Hypothalamus (tissue), 51 donors: ENCODE results near the gene ABCB11.
"Not testable (repeated sequence)": the region's sequence is repeated elsewhere in the genome, so short reads cannot be mapped to it uniquely, and the experiment has no call there.

ENCODE experiments used
- DNase-seq, 51 donors: peaks; one replicate each; lab custom pipeline; 2025; lab: John Stamatoyannopoulos, UW

Gene ABCB11

DNA sequence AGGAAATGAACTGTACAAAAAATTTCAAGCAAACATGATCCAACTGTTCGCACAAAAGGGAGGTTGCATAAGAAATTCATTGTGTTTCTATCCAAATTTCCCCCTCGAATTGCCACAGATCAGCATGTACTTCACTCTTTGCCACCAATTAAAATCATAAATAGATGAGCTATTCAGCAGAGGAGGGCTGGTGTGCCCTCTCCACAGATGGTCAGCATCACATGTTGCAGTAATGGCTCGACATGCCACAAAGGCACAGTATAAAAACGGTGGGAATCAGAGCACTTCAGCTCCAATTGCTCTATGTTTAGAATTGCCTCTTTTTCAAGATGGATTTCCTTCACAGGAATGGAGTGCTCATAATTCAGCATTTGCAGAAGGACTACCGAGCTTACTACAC, 130.1 kb downstream of the ABCB11 start, which contains the start of gene G6PC2:
Gene G6PC2 (plus strand): TSS at position 289 of the 400 bp plus-strand sequence. CDS start 41 bp downstream, at position 330.
- DNase-seq, result peak in 4 of 51 donors; percentile 1 to 4 (median 2)

DNA sequence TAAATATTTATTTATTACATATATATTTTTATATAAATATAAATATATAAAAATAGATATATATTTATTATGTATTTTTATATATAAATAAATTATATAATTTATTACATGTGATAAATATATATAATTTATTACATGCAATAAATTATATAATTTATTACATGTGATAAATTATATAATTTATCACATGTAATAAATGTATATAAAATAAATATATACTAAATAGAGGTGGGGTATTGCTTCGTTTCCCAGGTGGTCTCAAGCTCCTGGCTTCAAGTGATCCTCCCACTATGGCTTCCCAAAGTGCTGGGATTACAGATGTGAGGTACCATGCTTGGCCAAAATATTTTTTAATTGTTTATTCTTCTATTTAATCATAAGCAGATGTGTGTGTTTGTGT, 133.7 kb downstream of the ABCB11 start:
- no peak for DNase-seq

DNA sequence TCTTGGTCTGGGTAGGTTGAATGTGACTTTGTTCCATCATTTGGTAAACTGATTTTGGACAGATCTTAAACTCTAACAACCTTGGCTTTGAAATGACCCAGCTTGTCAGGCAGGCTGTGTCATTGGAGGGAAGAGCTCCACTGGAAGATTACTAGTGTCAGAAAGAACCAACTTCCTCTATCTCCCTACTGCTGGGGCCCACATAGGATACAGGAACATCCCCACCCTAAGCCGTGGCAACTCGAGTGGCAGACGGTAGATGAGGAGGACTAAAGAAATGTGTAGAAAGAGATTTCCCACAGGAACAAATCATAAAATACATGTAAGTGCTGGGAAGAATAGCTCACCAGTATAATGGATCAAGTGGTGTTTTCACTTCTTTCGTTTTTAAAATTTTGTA, 134.3 kb downstream of the ABCB11 start:
- no peak for DNase-seq

DNA sequence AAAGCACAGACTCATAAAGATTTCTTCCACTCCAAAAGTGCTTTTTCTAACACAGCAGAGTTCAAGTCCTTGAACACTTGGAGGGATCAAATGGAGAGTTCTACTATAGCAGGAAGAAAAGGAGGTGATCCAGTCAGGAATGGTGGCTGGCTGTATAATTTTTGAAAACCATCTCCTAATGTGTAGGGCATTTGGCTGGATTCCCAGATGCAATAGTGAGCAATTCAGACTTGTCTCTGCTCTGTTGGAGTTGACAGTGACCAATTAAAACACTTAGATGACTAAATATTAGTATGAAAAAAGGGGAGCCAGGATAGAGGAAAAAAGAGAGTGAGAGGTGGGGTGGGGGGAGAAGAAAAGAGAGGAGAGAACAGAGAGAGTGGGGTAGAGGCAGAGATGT, 135.4 kb downstream of the ABCB11 start:
- no peak for DNase-seq

DNA sequence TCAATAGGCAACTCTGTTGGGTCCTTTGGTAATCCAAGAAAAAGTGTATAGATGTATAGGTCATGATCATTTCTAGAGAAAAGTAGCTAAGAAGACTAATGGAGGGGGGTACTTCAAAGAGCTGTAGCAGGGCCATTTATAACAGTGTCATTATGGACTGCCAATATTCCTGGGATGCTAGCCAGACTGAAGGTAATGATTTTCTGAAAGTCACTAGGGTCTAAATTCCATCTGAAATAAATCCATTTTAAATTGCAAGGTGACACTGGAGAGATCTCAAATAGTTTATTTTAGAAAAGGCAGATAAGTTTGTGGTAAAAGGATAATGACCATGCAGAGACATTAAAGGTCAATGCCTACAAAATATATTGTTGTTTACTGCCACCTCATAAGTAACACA, 136.4 kb downstream of the ABCB11 start:
- no peak for DNase-seq

DNA sequence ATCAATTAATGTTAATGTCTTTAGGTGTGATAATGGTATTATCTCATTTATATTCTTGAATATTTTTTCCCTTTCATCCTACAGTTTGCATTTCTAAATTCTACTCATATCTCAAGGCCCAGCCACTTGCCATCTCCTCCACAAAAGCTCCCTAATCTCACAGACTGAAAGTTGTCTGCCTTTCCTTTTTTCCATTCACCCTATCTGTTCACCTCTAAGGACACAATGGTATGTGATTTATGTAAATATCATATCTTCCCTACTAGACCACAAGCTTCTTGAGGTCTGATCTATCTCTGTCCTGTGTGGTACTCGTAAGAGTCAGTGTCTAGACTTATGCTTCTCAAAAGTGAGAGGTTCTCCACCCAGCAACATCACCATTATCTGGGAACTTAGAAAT, 137.0 kb downstream of the ABCB11 start:
- DNase-seq, result no peak

DNA sequence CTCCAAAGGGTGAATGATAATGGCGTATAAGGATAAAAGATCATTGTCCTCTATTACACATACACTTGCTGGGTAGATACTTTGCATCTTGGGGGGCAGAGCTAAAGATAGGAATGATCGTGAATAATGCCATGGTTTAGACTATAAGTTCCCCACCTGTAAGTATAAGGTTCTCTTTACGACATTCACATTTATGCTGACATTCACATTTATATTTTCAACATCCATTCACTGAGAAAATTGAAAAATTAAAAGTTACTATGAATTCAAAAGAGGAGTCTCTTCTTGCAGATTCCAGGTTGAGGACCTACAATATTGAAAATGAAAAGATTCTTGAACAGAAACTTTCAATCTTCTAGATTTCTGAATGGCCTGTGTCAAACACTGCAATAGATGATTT, 138.8 kb downstream of the ABCB11 start:
- DNase-seq, result no peak

DNA sequence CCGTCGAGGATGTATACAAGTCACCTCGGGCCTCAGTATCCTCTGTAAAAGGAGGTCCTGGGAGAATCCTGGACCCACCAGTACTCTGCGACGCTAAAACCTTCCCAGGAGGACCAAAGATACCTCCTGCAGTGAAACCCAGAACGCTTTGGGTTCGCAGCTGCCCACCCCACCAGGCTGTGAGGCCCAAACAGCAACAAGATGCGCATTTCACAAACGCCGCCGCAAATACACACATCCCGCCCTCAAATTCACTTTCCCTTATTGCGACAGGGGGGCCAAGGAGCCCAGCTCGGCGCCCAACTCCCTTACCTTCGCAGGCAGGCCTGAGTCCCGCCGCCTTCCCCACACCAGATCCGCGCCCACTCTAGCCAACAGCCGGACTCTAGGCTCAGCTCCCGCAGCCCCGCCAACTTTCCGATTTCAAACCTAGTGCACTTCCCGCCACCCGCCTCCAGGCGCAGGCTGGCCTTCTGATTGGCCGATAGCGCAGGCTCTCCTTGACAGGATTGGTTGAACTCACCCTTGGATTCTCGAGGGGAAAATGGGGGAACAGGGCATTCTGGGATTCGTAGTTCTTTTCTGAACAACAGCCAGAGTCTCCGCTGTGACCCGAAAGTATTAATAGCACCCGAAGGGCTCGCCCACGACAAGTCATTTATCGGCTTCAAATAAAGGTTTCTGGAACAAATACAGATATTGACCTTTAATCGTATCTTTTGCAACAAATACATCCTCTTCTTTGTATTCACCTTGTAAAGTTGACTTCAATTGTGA, 140.9 kb downstream of the ABCB11 start, which contains the start of gene SPC25:
Gene SPC25 (minus strand): TSS at position 425 of the 777 bp plus-strand sequence. CDS start 911 bp downstream, outside the sequence.
- DNase-seq, result peak; percentile 13 to 89 (median 67)

DNA sequence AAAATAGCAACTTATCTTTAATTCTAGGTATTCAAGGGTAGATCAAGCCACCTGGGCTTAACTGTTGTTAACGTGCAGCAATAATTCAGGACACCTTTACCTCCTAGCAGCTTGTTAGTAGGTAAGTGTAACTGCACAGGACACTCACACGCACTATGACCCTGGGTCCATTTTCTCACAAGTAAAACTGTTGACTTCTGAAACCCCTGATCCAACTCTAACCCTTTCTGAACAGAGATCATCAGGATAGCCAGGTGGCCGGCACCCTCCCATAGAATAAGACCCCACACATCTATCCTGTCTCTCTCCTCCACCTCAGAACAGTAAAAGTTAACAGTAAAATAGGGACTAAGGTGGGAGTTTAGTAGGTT, 141.5 kb downstream of the ABCB11 start:
- no peak for DNase-seq

DNA sequence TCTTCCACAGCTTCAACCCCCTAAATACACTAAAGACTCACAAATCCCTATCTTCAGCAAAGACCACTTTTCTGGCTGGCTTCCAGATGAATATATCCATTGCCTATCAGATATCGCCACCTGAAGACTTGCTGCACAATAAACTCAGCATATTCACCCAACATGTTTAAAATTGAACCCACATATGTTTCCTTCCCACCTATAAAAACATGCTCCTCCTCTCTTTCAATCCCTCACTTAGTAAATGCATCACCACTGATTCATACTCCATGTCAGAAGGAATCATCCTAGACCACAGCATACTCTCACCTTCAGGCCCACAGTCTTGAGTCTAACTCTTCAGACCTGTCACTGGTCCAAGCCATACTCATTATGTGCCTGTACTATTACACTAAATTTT, 146.1 kb downstream of the ABCB11 start:
- no peak for DNase-seq

DNA sequence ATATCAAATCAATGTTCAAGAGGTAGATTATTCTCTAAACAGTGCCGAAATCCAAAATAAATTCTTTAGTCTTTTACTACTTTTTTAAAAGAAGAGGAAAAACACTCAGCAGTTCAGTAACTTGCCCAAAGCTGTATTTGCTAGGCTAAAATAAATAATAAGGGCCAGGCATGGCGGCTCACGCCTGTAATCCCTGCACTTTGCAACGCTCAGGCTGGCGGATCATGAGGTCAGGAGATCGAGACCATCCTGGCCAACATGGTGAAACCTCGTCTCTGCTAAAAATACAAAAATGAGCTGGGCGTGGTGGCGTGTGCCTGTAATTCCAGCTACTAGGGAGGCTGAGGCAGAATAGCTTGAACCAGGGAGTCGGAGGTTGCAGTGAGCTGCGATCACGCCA, 149.0 kb downstream of the ABCB11 start:
- not testable (repeated sequence) for DNase-seq

DNA sequence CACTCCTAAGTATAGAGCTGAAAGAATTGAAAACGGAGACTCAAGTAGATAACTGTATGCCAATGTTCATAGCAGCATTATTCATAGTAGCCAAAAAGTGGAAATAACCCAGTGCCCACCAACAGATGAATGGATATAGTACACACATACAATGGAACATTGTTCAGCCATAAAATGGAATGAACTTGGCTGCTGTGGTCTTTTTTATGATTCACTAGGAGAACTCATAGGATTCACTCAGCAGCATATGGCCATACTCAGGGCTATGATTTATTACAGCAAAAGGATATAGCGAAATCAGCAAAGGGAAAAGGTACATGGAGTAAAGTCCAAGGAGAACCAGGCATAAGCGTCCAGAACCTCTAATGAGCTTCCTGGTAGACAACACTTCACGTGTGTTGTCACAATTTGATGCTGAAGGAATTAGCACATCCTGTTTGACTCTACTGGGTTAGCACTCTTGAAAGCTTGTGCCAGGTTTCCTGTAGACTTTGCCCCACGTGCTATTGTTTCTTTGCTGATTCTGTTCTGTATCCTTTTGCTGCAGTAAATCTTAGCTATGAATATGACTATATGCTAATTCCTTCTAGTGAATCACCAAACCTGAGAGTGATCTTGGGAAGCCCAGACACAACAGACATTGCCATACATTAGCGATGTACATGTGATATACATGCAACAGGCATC, 156.6 kb downstream of the ABCB11 start:
- no peak for DNase-seq

DNA sequence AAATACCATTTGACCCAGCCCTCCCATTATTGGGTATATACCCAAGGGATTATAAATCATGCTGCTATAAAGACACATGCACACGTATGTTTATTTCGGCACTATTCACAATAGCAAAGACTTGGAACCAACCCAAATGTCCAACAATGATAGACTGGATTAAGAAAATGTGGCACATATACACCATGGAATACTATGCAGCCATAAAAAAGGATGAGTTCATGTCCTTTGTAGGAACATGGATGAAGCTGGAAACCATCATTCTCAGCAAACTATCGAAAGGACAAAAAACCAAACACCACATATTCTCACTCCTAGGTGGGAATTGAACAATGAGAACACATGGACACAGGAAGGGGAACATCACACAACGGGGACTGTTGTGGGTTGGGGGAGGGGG, 160.3 kb downstream of the ABCB11 start:
- not testable (repeated sequence) for DNase-seq
